ENCODE measurements around the gene PRDM10.

PRDM10 gene

DNA sequence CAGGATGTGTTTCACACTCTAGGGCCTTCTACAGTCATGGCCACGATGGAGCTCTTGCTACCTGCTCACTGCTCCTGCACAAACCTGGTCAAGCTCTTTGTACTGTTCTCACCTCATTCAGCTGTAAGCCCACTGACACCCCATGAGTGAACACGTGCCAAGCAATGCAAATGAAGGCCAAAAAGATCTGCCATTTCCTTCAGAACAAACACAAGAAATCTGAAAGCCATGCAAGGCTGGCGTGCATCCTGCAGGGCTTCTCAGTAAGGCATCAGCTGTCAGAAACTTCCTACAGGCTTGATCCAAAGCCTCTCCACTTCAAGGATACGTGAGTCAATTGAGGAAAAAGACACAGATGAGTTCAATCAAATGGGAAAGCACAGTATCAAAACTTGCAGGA is 63.1 kb downstream of the PRDM10 start:
- no peak for DNase-seq

DNA sequence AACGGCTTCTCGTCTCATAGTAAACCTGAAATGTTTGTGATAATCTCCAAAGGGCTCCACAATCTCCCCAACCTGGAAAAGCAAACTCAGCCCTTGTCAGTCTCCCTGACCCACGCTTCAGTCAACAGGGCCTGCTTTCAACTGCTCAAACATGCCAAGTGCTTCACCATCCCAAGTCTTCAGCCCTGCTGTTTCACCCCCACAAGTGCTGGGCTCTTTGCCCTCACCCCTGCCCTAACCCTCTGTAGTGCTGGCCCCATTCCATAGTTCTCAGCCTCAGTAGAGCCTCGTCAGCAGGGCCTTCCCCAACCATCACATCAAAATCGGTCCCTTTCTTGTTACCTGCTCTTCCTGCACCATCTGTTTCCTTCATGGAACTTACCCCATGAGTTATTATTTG is 63.9 kb downstream of the PRDM10 start:
- no peak for DNase-seq

DNA sequence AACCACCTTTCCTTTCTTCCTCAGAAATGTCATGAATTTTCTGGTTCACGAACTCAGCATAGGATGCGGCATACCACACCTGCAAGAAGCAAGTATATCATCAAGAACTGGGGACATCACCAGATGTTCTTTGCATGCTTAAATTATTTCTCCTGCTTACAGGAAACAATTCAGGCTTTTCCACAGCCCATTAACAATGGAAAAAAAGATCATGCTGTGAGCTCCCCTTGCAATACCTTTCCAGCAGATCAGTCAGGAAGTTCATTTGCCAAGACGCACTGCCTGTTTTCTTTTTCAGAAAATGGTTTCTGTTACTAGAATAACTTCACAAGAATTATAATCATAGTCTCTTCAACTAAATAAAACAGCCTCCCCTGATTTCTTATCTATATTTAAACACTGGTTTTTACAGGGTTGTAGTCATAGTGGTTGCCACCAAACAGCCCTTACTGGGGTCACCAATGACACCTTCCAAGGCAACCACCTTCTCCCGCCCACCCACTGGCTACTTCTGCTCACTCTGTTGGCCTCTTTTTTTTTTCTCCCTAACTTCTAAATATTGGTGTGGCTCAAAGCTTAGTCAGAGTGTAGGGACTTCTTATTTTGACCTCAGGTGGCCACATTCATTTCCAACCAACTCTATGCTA is 64.9 kb downstream of the PRDM10 start:
- peak in 2 of 3 experiments; percentile 57 for DNase-seq

DNA sequence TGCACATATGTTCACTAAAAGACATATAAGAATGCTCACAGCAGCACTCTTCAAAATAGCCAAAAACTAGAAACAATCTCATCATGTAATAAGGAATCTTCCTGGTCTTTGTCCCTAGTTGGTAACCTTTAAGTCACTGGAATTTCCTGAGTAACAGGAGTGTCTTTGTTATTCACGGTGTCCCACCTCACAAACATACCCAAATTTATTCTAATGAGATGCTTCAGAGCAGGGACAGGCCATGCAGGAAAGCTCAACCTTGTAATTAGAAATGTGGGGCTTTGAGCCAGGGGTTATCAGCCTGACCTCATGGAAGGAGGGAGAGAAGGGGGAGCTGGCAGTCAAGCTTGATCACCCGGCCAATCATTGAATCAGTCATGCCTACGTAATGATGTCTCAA is 66.9 kb downstream of the PRDM10 start:
- DNase-seq: no peak

DNA sequence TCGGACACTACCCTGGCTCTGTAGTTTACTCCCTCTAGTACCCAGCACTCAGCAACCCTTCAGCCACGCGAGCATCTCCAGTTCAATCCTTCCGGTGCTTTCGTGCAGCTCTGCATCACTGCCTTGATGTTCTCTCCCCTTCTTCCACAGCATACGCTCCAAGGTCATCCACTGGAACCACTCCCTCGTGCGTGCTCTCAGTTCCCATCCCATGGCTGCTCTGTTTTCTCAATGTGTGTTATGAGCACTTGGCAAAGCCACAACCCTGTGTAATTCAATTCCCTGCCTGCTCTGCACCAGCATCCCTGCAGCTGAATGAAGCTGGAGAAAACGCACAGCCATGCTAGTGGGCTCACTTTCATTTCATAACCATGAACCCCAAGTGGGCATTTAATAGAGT is 68.7 kb downstream of the PRDM10 start:
- peak in 1 of 3 experiments; percentile 86 for DNase-seq

DNA sequence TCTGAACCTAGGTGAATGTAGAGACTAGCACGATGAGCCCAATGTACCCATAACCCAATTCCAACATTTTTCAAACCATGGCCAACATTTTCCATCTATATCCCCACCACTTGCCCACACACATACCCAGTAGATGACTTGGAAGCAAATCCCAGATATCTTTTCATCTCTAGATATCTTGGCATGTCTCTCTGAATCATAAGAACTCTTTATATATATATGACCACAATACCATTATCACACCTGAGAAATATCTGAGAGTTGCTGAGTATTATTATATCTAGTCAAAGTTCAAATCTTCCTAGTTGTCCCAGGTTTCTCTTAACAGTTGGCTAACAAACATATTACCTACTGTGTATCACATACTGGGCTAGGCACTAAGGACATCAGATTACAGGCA is 69.4 kb downstream of the PRDM10 start:
- no peak for DNase-seq

DNA sequence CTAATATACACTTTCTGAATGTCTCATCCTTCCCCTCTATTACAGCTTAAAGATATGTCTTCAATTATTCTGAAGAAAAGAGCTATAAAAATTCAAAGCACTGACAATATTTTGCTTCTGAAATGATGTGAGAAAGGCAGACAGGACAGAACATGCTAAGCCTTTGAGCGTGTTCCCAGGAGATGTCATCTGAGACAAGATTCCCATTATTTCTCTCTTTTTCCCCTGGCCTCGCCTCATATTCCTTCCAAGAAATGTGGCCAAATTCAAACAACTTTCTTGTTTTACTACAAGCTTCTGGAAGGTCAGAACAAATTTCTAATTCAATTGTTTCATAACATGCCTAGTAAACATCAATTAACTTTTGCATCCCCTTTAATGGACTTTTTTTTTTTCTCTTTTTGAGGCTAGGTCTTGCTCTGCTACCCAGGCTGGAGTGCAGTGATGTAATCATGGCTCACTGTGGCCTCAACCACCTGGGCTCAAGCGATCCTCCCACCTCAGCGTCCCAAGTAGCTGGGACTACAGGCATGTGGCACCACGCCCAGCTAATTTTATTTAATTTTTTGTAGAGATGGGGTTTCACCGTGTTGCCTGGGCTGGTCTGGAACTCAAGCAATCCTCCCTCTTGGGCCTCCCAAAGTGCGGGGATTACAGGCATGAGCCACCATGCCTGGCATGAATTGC is 70.1 kb downstream of the PRDM10 start:
- no peak for DNase-seq

DNA sequence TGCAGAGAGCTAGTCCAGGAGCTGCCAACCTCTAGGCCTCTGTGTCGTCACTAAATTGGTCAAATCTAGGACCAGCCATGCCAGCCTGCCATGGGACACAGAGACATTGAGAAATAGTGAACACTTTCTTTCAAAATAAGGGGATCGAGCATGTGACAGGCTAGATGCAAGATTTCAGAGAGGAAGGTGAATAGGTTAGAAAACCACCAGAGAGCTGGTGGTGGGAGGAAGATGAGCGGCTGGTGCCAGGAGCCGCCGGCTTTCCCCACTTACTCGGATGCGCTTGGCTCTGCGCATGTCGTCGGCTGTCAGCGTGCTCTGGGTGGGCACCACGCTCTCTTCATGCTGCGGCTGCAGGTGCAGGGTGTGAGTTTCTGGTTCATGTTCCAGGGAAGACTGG is 71.9 kb downstream of the PRDM10 start:
- no peak for DNase-seq

DNA sequence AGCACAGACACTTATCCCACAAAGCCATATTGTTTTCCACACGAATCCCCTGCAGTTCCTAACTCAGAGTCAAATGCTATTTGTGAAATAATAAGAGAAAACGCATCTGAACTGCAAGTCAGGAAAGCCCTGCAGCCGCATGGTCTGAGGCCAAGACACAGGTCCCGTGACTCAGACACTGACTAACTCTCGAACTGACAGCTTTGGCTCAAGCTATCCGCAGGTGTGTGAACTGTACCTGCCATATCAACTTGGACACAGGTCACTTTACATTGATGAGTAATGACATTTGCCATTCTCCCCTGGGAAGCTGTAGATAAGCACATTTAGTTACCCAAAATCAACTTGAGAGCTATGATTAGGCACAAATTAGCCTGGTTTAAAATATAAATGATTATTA is 72.3 kb downstream of the PRDM10 start:
- no peak for DNase-seq

DNA sequence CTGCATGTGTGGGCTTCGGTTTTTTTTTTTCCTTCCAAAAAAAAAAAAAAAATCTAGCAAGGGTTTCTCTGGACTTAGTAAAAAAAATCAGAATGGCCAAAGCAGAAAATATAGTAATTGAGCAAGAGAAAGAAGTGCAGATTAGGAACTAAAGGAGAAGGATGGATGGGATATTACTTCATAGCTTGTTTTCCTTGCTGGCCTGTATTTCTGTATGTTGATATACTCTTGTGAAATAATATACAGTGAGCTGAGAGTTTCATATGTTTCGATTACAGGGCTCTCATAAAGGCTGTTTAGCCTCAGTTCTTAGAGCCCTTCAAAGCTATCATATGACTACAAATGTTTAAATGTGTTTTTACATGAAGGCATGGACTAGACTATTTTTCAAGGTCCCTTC is 72.9 kb downstream of the PRDM10 start:
- no peak for DNase-seq

DNA sequence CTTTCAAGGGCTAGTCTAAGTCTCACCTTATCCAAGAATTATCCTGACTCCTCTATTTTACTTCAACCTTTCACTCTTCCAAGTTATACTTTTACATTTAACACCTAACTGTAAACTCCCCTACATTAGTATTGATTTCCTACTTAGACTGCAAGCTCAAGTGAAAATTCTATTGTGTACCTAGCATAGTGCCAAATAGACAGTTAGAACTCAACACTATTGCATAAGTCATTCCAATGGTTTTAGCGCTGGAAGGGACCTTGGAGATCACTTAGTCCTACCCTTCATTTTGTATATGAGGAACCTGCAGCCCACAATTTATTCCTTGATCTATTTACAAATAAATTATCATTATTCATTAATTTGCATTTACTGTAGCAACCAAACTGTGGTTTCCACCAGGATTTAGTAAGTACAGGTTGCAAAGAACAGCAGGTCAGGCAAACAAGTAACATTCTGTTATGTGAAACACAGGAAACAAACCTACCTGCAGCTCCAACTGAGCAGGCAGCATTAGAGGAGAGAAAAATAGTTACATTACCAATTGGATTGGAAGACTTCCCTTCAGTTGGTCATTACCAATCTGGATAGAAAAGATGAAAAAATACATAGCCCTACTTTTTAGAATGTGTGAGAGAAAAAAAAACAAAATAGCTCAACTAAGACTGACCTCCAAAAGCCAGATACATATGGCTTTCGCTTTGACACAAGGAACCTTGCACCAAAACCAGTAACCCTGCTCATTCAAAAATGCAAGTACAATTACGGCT is 73.5 kb downstream of the PRDM10 start:
- DNase-seq: no peak

DNA sequence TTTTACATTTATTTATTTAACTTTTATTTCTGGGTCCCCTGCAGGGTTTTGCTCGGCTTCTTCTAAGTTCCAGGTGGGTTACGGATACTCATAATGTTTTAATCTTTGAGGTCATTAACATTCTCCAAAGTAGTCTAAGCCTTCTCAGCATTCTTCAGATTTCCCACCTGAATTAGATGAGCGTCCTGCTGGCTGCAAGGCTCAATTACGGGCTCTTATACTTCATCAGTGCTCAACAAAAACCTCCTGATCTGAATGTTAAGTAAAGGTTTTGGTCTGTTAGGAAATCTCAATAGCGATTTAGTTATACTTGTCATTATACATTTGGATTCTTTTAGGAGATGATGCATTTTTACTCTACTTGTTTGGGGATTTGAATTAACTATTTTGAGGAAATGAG is 80.0 kb downstream of the PRDM10 start:
- DNase-seq: no peak

DNA sequence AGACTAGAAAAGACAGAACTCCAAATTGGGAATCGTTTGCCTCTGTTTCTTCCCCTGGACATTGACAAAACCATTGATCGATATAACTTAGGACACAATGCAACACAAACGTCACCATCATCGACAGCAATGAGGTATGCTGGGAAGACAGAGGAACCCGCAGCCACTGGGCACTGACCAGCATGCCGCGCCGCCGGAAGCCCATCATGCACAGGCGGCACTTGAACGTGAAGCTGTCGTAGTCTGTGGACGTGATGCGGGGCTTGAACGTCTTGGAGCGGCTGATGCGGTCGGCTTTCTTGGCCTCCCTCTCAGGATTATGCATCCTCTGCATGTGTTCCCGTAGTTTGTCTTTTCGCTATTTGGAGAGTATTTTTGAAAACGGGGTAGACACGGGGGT is 84.3 kb downstream of the PRDM10 start:
- DNase-seq: no peak

DNA sequence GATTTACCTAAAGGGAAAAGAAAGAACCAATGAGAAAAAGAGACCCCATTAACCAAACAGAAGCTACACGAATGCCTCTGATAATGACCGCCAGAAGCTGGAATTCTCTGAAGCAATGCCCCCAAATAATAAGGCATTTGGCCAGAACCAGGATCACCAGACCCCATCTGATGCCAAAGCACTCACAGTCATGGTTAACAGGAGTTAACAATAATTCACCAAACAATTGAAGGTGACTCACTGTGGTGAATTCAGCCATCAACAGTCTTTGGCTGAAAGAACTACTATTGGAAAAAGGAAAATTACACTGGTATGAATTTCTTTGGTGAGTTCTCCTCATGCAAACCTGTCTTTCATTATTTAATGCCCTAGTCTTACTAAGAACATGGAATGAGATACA is 85.4 kb downstream of the PRDM10 start:
- no peak for DNase-seq

DNA sequence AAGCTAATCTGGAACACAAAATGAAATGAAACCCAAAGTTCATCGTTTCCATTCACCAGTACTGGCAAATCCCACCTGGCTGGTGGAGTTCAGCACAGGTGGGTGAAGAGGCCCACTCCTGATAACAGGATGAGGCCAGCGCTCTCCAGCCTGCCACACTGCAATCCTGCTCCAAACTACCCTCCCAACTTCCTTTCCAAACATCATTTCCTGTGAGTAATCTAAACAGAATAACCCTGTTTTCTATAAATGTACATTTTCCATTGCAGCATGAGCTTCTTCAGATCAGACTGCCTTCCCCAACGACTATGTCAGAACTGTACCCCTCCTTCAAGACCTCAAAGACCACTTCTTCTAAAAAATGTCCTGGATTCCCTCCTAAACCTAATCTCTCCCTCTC is 91.3 kb downstream of the PRDM10 start:
- DNase-seq: no peak

DNA sequence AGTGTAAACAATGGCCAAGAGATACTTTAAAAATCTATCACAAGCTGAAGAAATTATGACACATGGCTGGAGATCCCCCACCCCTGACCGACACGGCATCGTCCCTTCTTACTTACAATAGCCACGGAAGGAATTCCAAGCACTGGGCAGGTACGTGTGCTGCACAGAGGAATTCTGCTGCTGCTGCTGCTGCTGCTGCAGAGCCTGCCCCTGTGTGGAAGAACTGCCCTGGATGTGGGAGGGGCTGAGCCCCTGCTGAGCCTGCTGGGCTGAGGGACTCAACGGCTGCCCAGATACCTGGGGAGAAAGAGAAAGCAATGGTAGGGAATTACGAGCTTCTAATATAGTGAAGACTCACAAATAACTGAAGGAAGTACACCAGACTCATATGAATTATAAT is 92.3 kb downstream of the PRDM10 start:
- no peak for DNase-seq

DNA sequence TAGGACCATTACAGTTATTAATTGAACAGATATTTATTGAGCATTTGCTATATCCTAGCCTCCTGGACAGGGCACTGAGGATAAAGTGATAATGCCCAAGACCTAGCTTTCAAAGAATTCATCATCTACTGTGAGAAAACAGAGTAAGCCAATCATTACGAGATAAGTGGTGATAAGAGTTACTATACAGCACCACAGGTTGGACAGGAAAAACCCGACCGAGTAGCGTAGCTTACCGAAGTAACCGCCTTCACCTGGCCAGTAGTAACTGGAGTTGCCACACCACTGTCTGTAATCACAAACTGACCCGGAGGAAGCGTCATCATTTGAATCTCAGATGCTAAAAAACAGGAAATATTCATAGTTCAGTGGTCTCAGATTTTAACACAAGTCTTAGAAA is 97.2 kb downstream of the PRDM10 start:
- DNase-seq: no peak

DNA sequence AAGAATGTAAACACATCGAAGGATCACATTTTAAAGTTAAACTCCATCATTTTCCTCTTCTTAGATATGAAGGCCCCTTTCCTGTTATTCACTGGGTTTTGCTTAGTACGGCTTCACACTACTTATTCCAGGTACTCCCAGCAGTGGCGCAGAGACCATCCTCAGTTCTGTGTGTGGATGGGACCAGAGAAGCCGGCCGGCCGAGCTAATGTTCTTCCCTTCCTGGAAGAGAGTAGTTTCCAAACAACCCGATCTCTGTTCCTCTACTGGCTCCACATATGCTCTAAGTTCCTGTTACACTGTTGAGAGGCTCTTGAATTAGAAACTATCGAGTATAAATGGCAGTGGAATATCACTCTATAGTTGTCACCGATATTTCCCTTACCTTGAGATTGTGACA is 106.6 kb downstream of the PRDM10 start:
- DNase-seq: no peak

DNA sequence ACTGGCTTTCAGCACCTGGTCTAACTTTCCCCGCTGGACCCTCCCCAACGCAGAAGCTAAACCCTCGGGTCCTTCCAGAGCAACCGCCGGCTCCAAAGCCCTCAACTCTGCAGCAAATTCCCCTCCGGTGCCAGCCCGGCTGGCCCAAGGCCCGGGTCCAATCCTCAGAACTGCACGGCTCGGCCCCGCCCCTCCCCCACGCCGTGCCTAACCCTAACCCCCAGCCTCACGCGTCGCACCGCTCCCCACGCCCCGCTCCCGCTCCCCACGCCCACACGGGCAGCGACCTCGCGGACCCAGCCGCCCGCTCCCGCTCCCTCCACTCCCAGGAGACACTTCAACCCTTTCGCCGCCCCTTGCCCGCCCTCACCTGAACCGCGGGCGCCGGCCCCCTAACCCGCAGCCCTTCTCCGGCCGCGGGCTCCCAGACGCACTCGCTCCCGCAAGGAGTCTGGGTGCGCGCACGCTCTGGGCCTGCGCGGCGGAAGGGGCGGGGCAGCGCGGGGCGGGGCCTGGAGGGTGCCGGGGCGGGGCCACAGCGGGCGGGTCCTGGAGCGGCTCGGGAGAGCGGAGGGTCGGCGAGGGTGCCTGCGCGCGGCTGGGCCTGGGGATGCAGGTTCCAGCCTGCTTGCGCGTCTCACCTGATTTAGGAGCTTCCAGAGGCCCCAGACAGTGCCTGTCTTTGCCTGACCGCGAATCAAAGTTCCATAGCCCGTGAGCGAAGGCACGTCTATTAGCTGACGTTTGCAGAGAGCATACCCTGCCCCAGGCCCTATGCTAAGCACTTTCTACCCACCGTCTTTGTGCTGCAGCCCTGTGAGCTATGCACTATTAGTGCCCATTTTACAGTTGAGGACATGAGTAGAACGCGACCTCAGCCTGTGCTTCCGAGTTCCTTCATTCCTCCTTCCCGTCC is 107.3 kb downstream of the PRDM10 start, which contains the start of gene NFRKB:
NFRKB (minus strand) TSS at position 453 of the 916 bp plus-strand sequence. CDS start 2,729 bp downstream, outside the sequence.
- peak; percentile 85 to 95 (median 94) for DNase-seq

DNA sequence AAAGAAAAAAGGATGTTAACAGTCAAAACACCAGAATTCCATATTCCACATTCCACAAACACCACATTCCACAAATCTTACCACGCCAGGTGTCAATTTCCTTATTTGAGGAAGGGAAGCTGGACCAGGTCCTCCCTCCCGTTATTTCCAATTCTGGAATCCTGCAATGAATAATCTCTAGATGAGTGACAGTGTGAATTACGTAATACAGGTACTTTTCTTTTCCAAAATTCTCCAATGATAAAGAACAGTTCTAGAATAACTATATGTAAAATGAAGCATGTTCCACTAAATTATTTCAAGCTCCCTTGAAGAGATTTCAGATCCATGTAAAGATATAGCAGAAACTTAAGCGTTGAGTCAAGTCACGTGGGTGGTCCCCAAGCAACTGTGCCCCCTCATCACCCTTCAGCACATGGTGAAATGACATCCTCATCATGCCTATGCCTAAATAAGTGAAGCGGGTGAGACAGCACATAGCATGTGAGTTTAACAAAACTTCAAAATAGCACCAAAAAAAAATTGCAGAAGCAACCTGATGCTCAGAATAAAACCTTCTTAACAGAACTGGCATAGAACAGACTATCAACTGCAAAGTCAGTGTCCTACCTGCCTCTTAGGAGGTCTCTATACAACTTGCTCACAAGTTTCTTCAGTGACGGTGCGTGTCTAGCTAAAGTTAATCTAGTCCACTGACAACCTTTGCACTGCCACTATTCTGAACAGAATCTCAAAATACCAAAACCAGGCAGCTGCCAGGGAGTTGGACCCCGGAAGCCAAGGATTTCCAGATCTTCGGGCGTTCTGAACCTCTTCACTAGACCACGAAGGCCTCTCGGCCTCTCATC is 108.1 kb downstream of the PRDM10 start:
- DNase-seq: no peak

DNA sequence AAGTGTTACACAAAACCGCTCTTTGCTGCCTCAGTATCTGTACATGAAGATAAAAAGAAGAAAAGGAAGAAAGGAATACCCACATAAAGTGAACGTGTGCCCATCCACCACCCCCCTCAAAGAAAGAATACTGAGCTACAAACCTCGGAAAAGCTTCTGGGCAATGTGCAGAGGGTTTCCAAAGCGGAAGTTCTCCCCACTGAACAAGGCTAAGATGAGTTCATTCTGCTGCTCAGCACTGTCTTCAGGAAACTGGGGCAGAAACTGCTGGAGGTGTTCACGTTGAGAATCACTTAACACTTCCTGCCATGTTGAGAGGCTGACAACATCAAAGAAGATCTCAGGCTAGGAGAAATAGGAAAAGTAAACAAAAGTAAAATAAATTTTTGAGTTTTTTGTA is 114.2 kb downstream of the PRDM10 start:
- no peak for DNase-seq

DNA sequence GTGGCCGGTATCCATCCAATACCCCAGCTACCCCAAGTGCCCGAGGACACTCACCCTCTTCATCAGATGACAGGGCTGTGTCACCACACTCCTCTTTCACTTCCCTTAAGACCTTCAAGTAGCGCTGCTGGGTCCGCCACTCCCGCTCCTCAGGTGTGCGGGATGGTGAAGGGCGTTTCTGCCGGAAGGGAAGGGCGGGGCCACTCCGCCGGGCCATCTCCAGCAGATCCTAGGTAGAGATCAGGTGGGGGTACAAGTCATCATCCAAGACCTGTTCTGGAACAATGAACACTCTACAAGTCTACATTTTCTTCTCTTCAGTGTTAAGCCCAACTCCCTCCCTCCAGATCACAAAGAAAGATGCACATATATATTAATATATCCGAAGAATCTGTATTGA is 117.3 kb downstream of the PRDM10 start:
- DNase-seq: no peak

All from NCI-H1417 (cell line).